Fibroblast of skin of right biceps (primary cell): ENCODE measurements around the gene TPO.
A peak's percentile ranks its signal among the peaks of the same experiment; 100 is the strongest.

Source experiments
- DNase-seq: peaks from one replicate; pipeline ENCODE4 v3.0.0-alpha.2; 2013

TPO gene

GRCh38 chr2:1451422-1451821 lies 38.2 kb downstream of the TPO start:
- DNase-seq, result no peak

GRCh38 chr2:1453561-1453960 lies 40.3 kb downstream of the TPO start:
- DNase-seq, result no peak

- no peak for DNase-seq
Observed at GRCh38 chr2:1454346-1454745, 41.1 kb downstream of the TPO start.

- peak; percentile 3 for DNase-seq
Observed at GRCh38 chr2:1455466-1455865, 42.2 kb downstream of the TPO start.

GRCh38 chr2:1458432-1458831 lies 45.2 kb downstream of the TPO start:
- DNase-seq, result no peak

GRCh38 chr2:1459727-1460126 lies 46.5 kb downstream of the TPO start:
- DNase-seq, result no peak

- no peak for DNase-seq
Observed at GRCh38 chr2:1460851-1461418, 47.7 kb downstream of the TPO start.

- no peak for DNase-seq
Observed at GRCh38 chr2:1461507-1462390, 48.5 kb downstream of the TPO start.

- DNase-seq, result no peak
Observed at GRCh38 chr2:1462994-1463393, 49.7 kb downstream of the TPO start.

- no peak for DNase-seq
Observed at GRCh38 chr2:1472350-1472749, 59.1 kb downstream of the TPO start.

GRCh38 chr2:1476617-1477195 lies 63.4 kb downstream of the TPO start:
- DNase-seq, result no peak

- no peak for DNase-seq
Observed at GRCh38 chr2:1477196-1478040, 64.2 kb downstream of the TPO start.

GRCh38 chr2:1478311-1479305 lies 65.3 kb downstream of the TPO start:
- no peak for DNase-seq

GRCh38 chr2:1479346-1479745 lies 66.1 kb downstream of the TPO start:
- no peak for DNase-seq

GRCh38 chr2:1480671-1481076 lies 67.4 kb downstream of the TPO start:
- DNase-seq, result no peak

GRCh38 chr2:1481406-1482252 lies 68.4 kb downstream of the TPO start:
- DNase-seq, result no peak

GRCh38 chr2:1482253-1482675 lies 69.0 kb downstream of the TPO start:
- DNase-seq, result no peak

- DNase-seq, result no peak
Observed at GRCh38 chr2:1482981-1483380, 69.7 kb downstream of the TPO start.

DNA sequence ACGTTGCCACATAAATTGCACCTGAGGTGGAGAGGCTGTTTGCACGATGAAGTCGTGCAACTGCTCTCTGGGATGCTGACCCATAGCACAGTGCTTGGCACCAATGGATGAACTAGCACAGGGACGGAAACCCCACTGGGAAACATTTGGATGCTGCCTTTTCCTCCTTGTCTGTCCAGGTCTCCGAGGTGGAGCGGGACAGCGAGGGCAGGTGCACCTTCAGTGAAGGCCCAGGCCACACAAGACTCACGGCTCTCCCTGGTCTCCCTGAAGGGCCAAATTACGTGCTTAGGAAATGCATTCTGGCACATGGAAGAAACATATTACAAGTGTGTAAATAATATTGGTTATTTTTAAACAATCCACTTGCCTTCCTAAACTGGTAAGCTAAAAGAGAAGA lies 70.3 kb downstream of the TPO start:
- no peak for DNase-seq

- no peak for DNase-seq
Observed at GRCh38 chr2:1484131-1484884, 71.0 kb downstream of the TPO start.
